ENCODE measurements around the gene ATG3. TPM values are rescaled to one million over a fixed set of nuclear protein-coding genes. Genes with fewer than 3 reads are reported as not detected.
A peak's percentile ranks its signal among the peaks of the same experiment; 100 is the strongest.

Gene ATG3
- total and polyA plus RNA-seq, 2 experiments from 2014 or later, result 68.1 to 93.9 TPM

DNA sequence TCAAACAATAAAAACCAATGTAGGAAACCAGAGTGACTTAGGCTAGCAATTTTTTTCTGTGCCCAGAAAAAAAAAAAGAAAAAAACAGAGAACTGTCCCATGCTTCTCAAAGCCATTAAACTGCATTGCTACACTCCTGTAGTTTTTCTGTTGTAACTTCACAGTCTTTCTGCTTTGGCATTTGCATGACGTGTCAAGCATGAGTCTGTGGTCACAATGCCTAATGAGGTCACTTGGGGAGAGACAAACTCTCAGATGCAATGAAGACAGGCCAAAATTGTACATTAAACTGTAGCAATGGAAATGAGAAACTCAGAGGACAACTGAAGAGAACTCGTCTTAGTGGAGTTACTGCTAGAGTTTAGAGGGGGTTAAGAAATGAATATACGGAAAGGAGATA is 48.4 kb upstream of the ATG3 start (continued):
- TF ChIP-seq, protein P1, sequence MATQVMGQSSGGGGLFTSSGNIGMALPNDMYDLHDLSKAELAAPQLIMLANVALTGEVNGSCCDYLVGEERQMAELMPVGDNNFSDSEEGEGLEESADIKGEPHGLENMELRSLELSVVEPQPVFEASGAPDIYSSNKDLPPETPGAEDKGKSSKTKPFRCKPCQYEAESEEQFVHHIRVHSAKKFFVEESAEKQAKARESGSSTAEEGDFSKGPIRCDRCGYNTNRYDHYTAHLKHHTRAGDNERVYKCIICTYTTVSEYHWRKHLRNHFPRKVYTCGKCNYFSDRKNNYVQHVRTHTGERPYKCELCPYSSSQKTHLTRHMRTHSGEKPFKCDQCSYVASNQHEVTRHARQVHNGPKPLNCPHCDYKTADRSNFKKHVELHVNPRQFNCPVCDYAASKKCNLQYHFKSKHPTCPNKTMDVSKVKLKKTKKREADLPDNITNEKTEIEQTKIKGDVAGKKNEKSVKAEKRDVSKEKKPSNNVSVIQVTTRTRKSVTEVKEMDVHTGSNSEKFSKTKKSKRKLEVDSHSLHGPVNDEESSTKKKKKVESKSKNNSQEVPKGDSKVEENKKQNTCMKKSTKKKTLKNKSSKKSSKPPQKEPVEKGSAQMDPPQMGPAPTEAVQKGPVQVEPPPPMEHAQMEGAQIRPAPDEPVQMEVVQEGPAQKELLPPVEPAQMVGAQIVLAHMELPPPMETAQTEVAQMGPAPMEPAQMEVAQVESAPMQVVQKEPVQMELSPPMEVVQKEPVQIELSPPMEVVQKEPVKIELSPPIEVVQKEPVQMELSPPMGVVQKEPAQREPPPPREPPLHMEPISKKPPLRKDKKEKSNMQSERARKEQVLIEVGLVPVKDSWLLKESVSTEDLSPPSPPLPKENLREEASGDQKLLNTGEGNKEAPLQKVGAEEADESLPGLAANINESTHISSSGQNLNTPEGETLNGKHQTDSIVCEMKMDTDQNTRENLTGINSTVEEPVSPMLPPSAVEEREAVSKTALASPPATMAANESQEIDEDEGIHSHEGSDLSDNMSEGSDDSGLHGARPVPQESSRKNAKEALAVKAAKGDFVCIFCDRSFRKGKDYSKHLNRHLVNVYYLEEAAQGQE (IDR thresholded peaks at IDR 0.05; ENCODE audit: unreplicated experiment), result no peak
- no peak for TF ChIP-seq JUNB (IDR thresholded peaks at IDR 0.05; ENCODE audit: unreplicated experiment)
- TF ChIP-seq, protein P2, sequence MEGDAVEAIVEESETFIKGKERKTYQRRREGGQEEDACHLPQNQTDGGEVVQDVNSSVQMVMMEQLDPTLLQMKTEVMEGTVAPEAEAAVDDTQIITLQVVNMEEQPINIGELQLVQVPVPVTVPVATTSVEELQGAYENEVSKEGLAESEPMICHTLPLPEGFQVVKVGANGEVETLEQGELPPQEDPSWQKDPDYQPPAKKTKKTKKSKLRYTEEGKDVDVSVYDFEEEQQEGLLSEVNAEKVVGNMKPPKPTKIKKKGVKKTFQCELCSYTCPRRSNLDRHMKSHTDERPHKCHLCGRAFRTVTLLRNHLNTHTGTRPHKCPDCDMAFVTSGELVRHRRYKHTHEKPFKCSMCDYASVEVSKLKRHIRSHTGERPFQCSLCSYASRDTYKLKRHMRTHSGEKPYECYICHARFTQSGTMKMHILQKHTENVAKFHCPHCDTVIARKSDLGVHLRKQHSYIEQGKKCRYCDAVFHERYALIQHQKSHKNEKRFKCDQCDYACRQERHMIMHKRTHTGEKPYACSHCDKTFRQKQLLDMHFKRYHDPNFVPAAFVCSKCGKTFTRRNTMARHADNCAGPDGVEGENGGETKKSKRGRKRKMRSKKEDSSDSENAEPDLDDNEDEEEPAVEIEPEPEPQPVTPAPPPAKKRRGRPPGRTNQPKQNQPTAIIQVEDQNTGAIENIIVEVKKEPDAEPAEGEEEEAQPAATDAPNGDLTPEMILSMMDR (conservative IDR thresholded peaks at IDR 0.05; ENCODE audit: low read depth in 2 of 2), result no peak
- TF ChIP-seq NANOG (IDR thresholded peaks at IDR 0.05; ENCODE audit: borderline replicate concordance), result no peak
- TF ChIP-seq EZH2phosphoT487 (IDR thresholded peaks at IDR 0.05; ENCODE audit: unreplicated experiment), result no peak
- TF ChIP-seq, protein P3, sequence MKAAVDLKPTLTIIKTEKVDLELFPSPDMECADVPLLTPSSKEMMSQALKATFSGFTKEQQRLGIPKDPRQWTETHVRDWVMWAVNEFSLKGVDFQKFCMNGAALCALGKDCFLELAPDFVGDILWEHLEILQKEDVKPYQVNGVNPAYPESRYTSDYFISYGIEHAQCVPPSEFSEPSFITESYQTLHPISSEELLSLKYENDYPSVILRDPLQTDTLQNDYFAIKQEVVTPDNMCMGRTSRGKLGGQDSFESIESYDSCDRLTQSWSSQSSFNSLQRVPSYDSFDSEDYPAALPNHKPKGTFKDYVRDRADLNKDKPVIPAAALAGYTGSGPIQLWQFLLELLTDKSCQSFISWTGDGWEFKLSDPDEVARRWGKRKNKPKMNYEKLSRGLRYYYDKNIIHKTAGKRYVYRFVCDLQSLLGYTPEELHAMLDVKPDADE (IDR thresholded peaks at IDR 0.05), result no peak

DNA sequence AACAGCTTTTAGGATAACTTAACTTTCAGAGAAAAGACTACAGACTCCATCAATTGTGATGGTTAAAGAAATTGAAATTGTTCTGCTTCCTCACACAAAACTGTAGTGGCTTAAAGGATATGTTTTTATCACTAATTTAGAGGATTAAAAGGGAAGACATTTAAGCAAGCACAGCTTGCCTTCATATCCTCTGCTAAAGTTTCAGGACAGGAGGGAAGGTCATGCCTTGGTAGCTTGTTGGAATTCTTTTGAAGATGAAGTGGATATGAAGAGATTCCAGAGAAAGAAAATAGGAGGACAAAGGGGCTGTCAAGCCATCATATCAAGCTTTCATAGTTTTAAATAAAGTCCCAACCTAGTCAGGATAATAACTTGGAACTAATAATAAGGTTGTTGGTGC is 46.1 kb upstream of the ATG3 start:
- Histone ChIP-seq H3F3A (replicated peaks; ENCODE audit: low read depth) (no peaks in the 10 kb centered on the region), H3K27ac (ENCODE audit: low read depth) (no peak overlapping the region), H3K79me2 (replicated peaks; ENCODE audit: insufficient read depth) (no peaks in the 10 kb centered on the region), H3K4me2 (no peak overlapping the region), H3K4me3 (no peak overlapping the region), H4K20me1 (replicated peaks; ENCODE audit: insufficient read depth) (no peaks in the 10 kb centered on the region), H3K4me1 (ENCODE audit: insufficient read depth) (no peaks in the 10 kb centered on the region; the same call in 1 of the 2 replicates), H3K36me3 (ENCODE audit: insufficient read depth) (no peaks in the 10 kb centered on the region), H3K9me2 (ENCODE audit: insufficient read depth) (no peaks in the 10 kb centered on the region), H2AFZ (peak overlapping the region; percentile 86; the same call in 1 of the 2 replicates), H3K27me3 (ENCODE audit: insufficient read depth) (no peaks in the 10 kb centered on the region)
- ATAC-seq, result no peak
- Mint-ChIP-seq H3K36me3 (ENCODE audit: low read depth) (no peaks in the 10 kb centered on the region), H3K27ac (no peak overlapping the region), H3K27me3 (ENCODE audit: insufficient read depth, low read depth, poor library complexity) (peaks cover 2% of the 10 kb centered on the region), H3K4me1 (no peaks in the 10 kb centered on the region), H3K4me3 (no peak overlapping the region), H3K9me3 (no peaks in the 10 kb centered on the region)
- no peak for DNase-seq (ENCODE audit: low spot score)
- no peak for TF ChIP-seq POLR2AphosphoS5 (IDR thresholded peaks at IDR 0.05; ENCODE audit: low read depth)
- TF ChIP-seq JUNB (IDR thresholded peaks at IDR 0.05; ENCODE audit: unreplicated experiment), result no peak
- no peak for TF ChIP-seq ZNF331 (CRISPR knock-in tag; IDR thresholded peaks at IDR 0.05; ENCODE audit: low read depth)
- no peak for TF ChIP-seq NANOG (IDR thresholded peaks at IDR 0.05; ENCODE audit: borderline replicate concordance)
- no peak for TF ChIP-seq EZH2 (IDR thresholded peaks at IDR 0.05; ENCODE audit: low read depth, unreplicated experiment)
- TF ChIP-seq, protein P2 (conservative IDR thresholded peaks at IDR 0.05; ENCODE audit: low read depth in 2 of 2), result no peak
- no peak for TF ChIP-seq EZH2phosphoT487 (IDR thresholded peaks at IDR 0.05; ENCODE audit: unreplicated experiment)
- TF ChIP-seq, protein P1 (IDR thresholded peaks at IDR 0.05; ENCODE audit: unreplicated experiment), result no peak
- TF ChIP-seq ZNF114 (CRISPR knock-in tag; IDR thresholded peaks at IDR 0.05), result no peak

Measured in GM23338 (cell line).